SHP77 treated with DMSO at 0.1 percent for 48 hours (cell line): ENCODE results near the gene CAPS.
"Not testable (repeated sequence)": the region's sequence is repeated elsewhere in the genome, so short reads cannot be mapped to it uniquely, and the experiment has no call there.

Experiments used
- DNase-seq: peaks from one replicate; lab custom pipeline; 2025; lab: John Stamatoyannopoulos, UW

CAPS gene

GRCh38 chr19:5913739-5914357 lies at the start of gene CAPS:
Gene CAPS (plus strand): TSS chr19:5914254. CDS start chr19:5914407, 153 bp downstream.
- DNase-seq = no peak

- DNase-seq = no peak
Observed at GRCh38 chr19:5864725-5865486, 49.1 kb upstream of the CAPS start.

- DNase-seq = no peak
Observed at GRCh38 chr19:5865772-5866171, 48.3 kb upstream of the CAPS start.

- no peak for DNase-seq
Observed at GRCh38 chr19:5867201-5868136, 46.6 kb upstream of the CAPS start.

- no peak for DNase-seq
Observed at GRCh38 chr19:5870986-5871394, 43.1 kb upstream of the CAPS start.

GRCh38 chr19:5873617-5874199 lies 40.3 kb upstream of the CAPS start:
- DNase-seq = no peak

GRCh38 chr19:5874496-5874895 lies 39.6 kb upstream of the CAPS start:
- not testable (repeated sequence) for DNase-seq

GRCh38 chr19:5877427-5877826 lies 36.6 kb upstream of the CAPS start:
- no peak for DNase-seq

- DNase-seq = no peak
Observed at GRCh38 chr19:5877882-5878281, 36.2 kb upstream of the CAPS start.

GRCh38 chr19:5880196-5880595 lies 33.9 kb upstream of the CAPS start:
- no peak for DNase-seq

- DNase-seq = peak; percentile 37
Observed at GRCh38 chr19:5880604-5881078, 33.4 kb upstream of the CAPS start.

- no peak for DNase-seq
Observed at GRCh38 chr19:5881543-5882299, 32.3 kb upstream of the CAPS start.

GRCh38 chr19:5882421-5882968 lies 31.6 kb upstream of the CAPS start:
- no peak for DNase-seq

GRCh38 chr19:5883157-5883873 lies 30.7 kb upstream of the CAPS start:
- not testable (repeated sequence) for DNase-seq

- not testable (repeated sequence) for DNase-seq
Observed at GRCh38 chr19:5884065-5884811, 29.8 kb upstream of the CAPS start.

- DNase-seq = no peak
Observed at GRCh38 chr19:5889288-5889971, 24.6 kb upstream of the CAPS start.

GRCh38 chr19:5890099-5890498 lies 24.0 kb upstream of the CAPS start:
- DNase-seq = no peak

GRCh38 chr19:5891572-5891937 lies 22.5 kb upstream of the CAPS start:
- DNase-seq = no peak
